GM18498 (cell line): Measurements from ENCODE around the gene CINP.
A peak's percentile ranks its signal among the peaks of the same experiment; 100 is the strongest.

Source experiments
- ATAC-seq: cut with Tn5 transposase; IDR thresholded peaks from one replicate; pipeline ENCODE4 v1.9.1; 2021; ENCODE audit warnings: mild to moderate bottlenecking, moderate library complexity; ENCODE audit not compliant: unreplicated experiment

The CINP gene

DNA sequence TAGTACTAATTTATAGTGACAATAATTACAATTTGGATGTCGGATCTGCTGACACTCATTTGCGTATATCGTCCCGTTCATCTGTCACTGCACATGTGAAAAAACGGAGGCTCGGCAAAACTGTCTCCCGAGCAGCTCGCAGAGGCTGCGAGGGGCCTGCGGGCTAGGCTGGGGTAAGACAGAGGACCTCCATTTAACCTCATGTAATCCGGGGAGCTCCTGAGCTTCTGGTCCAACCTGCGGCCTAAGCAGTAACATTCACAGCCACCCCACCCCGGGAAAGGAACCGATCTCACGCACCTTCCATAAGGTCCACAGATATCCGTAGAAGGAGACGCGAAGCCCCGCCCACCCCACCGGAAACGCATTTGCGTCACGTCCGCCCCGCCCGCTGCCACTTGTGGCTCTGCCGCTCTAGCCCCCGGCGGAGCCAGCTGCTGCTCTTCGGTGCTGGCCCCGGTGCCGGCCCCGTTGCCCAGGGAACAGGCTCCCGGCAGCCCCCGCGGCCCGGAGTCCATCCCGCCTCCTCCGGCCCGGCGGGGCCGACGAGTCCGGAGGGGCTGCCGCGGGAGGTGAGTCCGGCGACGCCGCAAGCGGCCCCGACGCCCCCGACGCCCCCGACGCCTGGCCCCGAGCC lies at the start of gene CINP, which contains the start of gene TECPR2:
Gene CINP (minus strand): TSS at position 346 of the 637 bp plus-strand sequence. CDS start 39 bp downstream, at position 307.
Gene TECPR2 (plus strand): TSS at position 397 of the 637 bp plus-strand sequence. CDS start 13,781 bp downstream, outside the sequence.
- peak; percentile 95 for ATAC-seq

DNA sequence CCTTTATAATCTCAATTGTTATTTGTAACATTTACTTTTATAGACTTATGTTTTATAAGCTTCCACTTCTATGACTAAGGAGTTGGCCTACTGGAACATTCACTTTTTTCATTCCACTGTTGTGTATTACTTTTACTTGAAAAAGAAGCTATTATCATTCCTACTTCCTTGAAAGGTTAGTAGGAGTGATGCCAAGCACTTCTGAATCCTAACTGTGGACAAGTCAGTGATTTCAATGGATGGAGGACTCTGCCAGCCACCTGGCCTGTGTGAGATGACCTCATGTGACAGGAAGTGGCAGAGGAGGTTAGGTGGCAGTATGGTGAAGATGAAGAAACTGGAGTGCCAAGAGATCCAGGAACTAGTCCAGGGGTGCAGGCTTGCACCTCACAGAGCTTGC lies 46.0 kb upstream of the CINP start:
- no peak for ATAC-seq

DNA sequence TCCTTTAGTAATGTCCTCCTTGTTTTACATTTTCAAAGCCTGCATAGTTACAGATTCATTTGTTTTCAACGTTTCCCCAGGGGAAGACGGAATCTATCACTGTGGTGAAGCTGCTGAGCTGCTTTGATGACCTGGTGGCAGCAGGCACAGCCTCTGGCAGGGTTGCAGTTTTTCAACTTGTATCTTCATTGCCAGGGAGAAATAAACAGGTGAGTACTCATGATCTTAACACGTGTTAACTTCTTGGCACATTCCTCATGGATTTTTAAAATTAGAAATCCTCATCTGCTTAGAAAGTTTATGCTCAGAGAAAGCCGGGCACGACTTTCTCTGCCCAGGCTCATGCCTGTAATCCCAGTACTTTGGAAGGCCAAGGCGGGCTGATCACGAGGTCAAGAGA lies 44.6 kb upstream of the CINP start:
- no peak for ATAC-seq

DNA sequence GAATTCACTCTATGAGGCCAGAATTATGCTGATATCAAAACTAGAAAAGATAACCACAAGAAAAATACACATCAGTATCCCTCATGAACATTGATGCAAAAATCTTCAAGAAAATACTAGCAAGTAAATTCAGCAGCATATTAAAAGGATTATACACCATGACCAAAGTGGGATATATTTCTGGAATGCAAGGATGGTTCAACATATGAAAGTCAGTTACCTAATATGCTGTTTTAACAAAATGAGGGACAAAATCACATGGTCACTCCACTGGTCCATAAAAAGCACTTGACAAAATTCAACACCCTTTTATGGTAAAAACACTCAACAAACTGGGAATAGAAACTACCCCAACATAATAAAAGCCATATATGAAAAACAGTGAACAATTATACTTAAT lies 40.3 kb upstream of the CINP start:
- ATAC-seq = no peak

DNA sequence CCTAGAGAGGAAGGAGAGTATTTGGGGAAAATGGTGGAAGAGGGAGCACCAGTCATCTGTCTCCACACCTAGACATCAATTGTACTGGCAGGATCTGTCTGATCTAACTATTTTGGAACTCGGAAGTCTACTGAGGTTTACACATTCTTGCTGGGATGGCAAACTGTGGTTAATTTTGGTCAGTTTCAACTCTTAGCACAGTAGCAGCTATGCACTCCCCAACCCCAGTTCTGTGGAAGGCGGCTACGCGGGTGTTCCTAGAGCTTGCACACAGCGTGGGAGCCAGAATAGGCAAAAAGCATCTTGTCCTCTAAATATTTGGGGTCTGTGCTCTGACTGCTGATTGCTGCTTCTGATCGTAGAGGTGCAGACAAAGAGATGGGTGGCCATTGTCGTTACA lies 33.8 kb upstream of the CINP start:
- no peak for ATAC-seq

DNA sequence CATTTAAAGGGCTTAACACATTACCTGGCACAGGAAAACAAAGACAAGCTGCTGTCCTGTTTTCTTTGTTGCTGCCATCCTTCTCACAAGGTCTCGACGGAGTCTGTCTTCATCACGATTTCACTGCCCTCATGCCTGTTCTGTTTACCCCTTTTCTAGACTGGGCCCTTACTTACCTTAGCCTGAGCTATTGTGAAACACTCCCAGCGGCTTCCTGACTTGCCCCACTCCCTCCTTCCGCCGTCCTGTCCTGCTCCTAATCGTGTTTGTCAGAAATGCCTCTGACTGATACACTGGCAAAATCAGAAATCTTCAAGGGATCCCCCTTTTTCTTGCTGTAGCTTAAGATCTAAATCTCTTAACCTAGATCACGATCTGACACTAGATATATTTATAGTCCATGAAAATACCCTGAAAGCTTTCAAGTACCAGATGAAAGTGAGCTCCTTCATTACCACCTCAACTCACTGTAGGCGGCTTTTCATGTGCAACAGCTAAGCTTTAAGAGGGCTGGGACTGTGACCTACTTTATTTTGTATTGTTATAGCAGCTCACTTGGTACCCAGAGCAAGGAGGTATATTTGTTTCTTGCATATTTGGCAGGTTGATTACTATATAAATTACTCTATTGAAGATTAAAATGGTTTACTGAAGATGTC lies 32.2 kb upstream of the CINP start:
- ATAC-seq = no peak

DNA sequence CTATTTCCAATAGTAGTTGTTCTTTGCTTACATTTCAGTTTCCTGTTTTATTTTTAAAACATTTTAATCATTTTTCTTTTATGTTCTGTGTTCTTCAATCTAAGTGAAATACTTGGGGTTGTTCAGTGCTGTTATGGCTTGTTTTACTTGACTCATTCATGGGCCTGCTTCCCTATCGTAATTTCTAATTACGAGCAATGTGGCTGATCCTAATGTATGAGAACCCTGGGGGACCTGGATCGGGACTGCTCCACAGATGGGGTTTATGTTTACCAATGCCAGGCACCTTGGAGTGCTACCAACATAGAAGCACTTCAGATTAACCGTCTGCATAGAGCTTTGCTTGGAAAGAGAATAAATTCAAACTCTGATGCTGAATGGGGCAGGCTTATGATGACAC lies 29.8 kb upstream of the CINP start:
- ATAC-seq = no peak

DNA sequence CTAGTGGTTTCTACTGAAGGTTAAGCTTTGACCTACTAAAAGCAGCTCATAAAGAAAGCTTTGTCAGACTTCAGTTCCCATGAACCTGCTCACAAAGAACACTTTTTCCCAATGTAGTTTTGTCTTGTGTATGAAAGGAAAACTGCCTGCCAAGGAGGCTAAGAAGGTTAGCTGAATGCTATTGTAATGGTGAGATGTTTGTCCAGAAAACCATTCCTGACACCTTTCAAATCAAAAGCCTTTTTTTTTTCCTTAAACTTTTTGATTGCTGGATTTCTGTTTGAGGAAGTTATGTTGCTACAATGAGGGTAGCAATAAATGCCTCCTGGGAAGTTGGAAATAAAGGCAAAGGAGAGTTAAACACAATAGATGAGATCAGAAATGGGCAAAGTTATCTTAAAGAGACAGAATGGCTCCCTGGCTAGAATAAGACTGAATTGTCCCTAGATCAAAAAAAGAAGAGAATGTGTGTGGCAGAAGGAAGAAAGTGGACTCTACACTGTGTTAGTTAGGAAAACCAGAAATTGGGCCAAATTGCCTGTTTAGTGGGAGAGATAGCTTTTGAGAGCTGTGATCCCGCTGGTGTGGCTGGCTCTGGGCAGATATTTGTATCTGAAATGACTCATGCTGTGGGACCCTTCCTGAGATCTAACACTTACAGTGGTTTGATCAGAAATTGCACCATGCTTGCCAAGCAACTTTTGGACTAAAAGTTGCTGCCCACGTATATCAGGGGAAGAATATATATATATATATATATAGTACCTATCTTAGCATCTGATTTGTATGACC lies 27.6 kb upstream of the CINP start:
- ATAC-seq = no peak

DNA sequence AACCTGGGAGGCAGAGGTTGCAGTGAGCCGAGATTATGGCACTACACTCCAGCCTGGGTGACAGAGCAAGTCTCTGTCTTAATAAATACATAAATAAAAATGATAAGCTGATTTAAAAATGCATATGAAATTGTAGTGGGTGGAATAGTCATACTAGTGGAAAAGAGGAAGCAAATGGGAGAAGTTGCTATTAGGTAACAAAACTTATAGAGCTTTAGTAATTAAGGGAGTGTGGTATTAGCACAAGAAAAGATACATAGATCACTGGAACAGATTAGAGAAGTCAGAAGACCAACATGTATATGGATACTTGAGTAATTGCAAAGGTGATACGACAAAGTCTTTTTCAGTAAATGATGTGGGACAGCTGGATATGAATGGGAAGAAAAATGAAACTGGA lies 26.6 kb upstream of the CINP start:
- no peak for ATAC-seq

DNA sequence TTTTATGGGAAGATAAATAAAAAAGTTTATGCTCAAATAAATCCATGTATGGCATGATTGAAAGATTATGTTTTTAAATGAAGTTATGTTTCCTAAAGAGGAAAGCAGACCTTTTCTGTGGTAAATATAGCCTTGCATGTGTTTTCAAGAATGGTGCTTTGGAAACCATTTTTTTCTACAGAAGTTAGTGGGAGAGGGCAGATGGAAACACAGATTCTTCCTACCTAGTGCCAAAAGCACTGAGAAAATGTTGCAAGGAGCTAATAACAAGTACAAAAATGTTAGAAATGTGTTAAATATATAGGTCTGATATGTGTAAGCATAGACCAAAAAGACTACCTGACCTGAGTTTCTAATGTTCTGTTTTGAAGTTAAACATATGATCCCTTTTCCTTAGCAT lies 24.4 kb upstream of the CINP start:
- no peak for ATAC-seq

DNA sequence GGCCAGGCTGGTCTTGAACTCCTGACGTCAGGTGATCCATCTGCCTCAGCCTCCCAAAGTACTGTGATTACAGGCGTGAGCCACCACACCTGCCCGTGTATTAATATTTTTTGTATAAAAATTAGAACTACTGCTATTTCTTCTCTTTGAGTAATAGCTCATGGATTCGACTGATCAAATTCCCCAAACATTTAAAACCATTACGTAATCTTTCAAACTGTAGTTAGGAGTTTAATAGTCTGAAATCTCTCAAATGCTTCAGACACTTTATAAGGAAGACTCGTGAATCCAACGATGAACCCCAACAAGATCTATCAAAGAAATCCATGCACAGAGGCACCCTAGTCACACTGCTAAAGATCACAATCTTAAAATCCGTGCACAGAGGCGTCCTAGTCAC lies 16.1 kb upstream of the CINP start:
- no peak for ATAC-seq

DNA sequence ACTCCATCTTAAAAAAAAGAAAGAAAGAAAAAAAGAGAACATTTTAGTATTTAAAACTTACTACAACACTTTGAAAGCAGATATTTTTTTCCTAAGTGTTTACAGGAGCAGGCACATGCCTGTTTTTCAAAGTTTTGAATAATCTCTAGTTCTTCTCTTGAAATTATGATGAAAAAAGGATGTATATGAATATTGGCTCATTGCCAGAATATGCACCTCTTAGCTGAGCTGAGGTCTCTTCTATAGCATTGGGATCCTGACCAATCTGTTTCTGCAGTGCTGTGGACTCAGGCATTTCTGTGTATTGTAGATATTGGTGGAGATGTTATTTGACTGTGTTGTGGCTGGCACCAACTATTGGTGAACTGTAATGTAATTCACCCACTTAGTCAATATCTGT lies 15.0 kb upstream of the CINP start:
- no peak for ATAC-seq

DNA sequence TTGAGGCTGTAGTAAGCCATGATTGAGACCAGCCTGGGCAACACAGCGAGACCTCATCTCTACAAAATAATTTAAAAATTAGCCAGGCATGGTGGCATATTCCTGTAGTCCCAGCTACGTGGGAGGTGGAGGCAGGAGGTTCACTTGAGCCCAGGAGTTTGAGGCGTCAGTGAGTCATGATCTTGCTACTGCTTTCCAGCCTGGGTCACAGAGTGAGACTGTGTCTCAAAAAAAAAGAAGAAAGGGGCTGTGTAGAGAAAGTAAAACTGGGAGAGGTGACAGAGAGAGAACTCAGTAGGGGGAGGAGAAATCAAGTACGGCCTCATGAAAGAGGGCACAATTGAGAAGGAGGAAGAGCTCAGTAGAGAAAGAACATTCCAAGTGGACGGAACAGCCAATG lies 12.4 kb upstream of the CINP start:
- ATAC-seq = peak; percentile 74

DNA sequence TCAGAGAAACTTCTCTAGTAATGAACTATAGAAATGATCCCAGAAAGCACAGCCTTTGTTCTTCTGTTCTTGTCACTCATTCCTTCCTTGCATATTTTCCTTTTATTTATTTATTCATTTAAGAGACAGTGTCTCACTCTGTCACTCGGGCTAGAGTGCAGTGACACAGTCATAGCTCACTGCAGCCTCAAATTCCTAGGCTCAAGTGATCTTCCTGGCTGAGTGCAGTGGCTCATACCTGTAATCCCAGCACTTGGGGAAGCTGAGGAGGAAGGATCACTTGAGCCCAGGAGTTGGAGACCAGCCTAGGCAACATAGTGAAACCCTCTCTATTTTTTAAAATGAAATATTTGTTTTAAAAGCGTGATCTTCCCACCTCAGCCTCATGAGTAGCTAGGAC lies 11.6 kb upstream of the CINP start:
- ATAC-seq = no peak

DNA sequence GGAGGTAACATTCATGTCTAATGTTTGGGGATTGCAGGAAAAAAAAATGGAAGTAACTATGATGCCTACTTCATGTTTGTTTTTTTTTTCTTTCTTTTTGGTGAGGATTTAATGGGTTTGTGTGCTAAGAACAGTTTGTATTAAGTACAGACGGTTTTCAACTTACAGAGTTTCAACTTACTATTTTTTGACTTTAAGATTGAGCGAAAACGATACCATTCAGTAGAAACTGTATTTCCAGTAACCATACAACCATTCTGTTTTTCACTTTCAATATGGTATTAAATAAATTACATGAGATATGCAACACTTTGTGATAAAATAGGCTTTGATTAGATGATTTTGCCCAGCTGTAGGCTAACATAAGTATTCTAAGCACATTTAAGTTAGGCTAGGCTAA lies 10.4 kb upstream of the CINP start:
- ATAC-seq = no peak

DNA sequence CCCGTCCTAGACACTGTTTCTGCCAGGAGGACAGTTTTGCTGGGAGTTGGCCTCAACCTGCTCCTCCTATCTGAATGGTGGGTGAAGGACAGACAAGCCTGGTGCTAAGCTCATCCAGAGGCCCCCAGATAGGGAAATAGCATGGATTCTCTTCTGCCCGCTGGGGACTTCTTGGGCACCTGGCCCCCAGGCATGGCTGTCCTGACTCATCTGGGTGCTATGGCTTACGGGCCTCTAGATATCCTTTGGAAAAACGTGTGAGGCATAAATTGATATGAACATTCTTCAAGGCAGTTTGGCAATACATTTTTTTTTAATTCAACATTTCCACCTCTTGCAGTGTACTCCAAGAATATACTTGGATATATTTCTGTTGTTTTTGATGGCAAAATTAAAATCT lies 8.7 kb upstream of the CINP start:
- no peak for ATAC-seq

DNA sequence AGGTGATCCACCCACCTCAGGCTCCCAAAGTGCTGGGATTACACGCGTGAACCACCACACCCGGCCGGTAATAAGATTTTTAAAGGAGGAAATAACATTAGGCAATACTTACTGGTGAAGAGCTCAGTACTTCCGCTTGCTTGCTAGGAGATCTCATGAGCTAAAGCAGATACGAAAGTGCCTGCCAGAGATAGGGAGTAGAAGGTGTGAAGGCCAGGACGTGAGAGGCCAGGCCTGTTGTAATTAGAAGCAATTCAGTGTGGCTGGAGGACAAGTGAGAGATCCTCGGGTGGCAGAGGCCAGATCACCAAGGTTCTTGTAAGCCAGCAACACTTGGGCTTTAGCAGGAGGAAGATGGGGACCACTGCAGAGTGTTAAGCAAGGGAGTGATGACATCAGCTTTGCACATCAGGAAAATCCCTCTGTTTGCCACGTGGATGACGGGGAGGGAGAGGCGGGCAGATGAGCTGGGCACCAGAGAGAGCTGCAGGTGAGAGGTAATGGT lies 7.7 kb upstream of the CINP start:
- no peak for ATAC-seq

DNA sequence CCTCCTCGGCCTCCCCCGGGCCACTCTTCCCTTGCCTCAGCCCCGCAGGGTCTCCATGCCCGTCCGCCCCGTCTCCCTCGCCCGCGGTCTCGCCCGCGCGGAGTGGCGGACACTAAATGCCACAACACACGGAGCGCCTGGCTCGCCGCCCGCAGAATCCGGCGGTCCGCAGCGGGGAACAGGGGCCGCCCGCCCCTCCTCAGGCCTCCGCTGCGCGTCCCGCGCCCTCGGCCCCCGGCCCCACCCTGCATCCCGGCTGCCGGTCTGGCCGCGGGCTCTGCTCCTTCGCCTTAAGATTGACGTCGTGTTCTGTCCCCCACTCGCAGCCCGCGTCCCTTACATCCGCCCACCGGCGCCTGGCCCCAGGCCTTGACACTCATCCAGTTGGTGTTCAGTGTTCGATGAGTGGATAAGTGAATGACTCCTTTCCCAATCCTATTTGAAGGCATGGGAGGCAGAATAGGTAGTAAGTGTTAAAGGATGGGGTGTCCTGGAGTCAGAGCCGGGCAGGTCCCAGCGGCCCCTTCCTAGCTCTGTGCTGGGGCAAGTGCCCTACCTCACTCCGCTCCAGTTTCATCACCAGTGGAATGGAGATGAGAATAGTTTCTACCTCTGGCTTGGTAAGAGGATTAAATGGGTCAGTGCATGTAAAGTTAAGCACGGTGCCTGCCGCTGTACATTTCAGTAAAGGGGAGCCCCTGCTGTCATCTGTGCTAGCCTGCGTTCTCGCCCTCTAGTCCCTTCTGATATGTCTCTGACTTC lies 673 bp upstream of the CINP start:
- peak; percentile 26 for ATAC-seq

DNA sequence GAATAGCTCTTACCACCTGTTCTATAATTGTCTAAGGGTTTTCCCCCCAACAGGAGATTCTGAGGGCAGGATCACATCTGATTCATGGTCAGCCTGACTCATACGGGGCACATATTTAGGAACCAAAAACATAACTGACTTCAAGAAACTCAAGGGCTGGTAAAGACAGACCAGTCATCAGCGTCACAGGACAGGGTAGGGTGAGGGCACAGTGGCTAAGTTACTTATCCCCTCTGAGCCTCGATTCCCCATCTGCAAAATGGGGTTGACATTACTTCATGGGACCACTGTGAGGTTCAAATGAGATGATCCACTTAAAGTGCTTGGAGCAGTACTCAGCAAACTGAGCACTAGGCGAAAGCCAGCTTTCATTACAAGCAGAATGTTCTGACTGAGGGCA lies 606 bp downstream of the CINP start:
- ATAC-seq = peak; percentile 34

DNA sequence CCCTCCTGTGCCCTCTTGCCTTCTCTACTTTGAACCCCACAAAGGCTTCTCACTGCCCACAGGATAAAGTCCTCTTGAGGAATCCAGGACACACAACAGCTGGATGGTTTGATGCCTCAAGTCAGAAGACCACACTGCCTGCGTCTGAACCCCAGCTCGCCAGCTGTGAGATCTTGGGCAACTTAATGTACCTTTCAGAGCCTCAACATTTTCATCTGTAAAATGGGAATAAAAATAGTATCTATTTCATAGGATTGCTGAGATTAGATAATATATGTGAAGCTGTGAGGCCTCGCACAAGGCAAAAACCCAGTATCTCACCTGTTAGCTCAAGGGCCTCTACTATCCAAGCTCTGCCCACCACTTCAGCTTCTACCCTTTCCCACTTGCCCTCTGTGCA lies 2.3 kb downstream of the CINP start:
- ATAC-seq = no peak

DNA sequence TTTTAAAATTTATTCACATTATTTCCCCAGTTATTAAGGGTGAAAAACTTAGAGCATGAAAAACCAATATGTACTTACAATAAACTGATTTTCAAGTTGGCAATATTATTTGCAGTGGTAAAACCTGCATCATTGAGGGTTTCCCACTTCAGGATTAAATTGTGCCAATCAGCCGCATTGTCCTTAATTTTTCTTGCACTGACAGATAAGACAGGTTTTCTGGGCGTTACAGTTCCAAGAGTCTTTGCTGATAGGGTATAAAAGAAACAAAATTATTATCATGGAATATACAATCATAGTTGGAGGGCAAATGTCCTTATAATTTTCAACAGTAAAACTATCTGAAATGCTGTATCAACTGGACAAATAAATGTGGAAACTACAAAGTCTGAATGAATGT lies 3.3 kb downstream of the CINP start:
- ATAC-seq = no peak
